GM12801 (cell line): ENCODE results near the gene SLBP.

ENCODE experiments used
- CTCF ChIP-seq: IDR thresholded peaks from one replicate; pipeline ENCODE4 v1.5.1; 2011; ENCODE audit warnings: control low read depth; ENCODE audit not compliant: insufficient read length; ENCODE audit errors: extremely low read depth

Gene SLBP

GRCh38 chr4:1725521-1725920 lies 13.4 kb upstream of the SLBP start:
- no peak for TF ChIP-seq CTCF

GRCh38 chr4:1723131-1723801 lies 11.1 kb upstream of the SLBP start:
- no peak for TF ChIP-seq CTCF

GRCh38 chr4:1722551-1723118 lies 10.5 kb upstream of the SLBP start:
- no peak for TF ChIP-seq CTCF

GRCh38 chr4:1721666-1722550 lies 9.8 kb upstream of the SLBP start:
- no peak for TF ChIP-seq CTCF

GRCh38 chr4:1721003-1721665 lies 9.0 kb upstream of the SLBP start, which contains the start of the genes TACC3 and TMEM129:
TACC3 (plus strand) TSS chr4:1721521; CDS start chr4:1723422, 1,901 bp downstream.
TMEM129 (minus strand) TSS chr4:1721323; CDS start chr4:1720837, 486 bp downstream.
- no peak for TF ChIP-seq CTCF

GRCh38 chr4:1720163-1720983 lies 8.3 kb upstream of the SLBP start:
- TF ChIP-seq CTCF: no peak
